LHCN-M2 (cell line): ENCODE results near the gene ZBTB26. TPM values are rescaled to one million over a fixed set of nuclear protein-coding genes. Genes with fewer than 3 reads are reported as not detected.

Source experiments
- DNase-seq: peaks from one replicate; pipeline ENCODE4 v3.0.0-alpha.2; 2012; ENCODE audit warnings: low read depth
- polyA plus RNA-seq: library from polyadenylated mRNA; unstranded; fragments of >200 nt; gene quantifications from one replicate; pipeline ENCODE4 v1.2.1, GENCODE V29; 2012; ENCODE audit warnings: missing spikeins
- total RNA-seq: library from RNA; depleted of rRNA; stranded (reverse); fragments of >200 nt; gene quantifications from 2 replicates; pipeline ENCODE4 v1.2.3, GENCODE V29; 2014; rRNA removed

ZBTB26 gene
- total RNA-seq, result 2.1 and 4.2 TPM in 2 replicates
- 1.2 TPM for polyA plus RNA-seq

GRCh38 chr9:122931226-122932121 is at the start of gene ZBTB26:
Gene ZBTB26 (minus strand): TSS chr9:122931512. CDS start chr9:122919934, 11,578 bp downstream.
- peak; percentile 96 for DNase-seq

- DNase-seq, result peak; percentile 22
Measured at GRCh38 chr9:122978601-122979000, 47.3 kb upstream of the ZBTB26 start.

- peak; percentile 13 for DNase-seq
Measured at GRCh38 chr9:122975196-122975595, 43.9 kb upstream of the ZBTB26 start.

GRCh38 chr9:122961139-122961538 is 29.8 kb upstream of the ZBTB26 start:
- DNase-seq, result no peak

- DNase-seq, result no peak
Measured at GRCh38 chr9:122955961-122956360, 24.6 kb upstream of the ZBTB26 start.

GRCh38 chr9:122954253-122954691 is 23.0 kb upstream of the ZBTB26 start:
- peak; percentile 32 for DNase-seq

- no peak for DNase-seq
Measured at GRCh38 chr9:122951056-122951455, 19.7 kb upstream of the ZBTB26 start.

- DNase-seq, result no peak
Measured at GRCh38 chr9:122950263-122950662, 19.0 kb upstream of the ZBTB26 start.

GRCh38 chr9:122949696-122950095 is 18.4 kb upstream of the ZBTB26 start:
- no peak for DNase-seq

GRCh38 chr9:122948313-122948712 is 17.0 kb upstream of the ZBTB26 start:
- DNase-seq, result no peak

GRCh38 chr9:122946461-122947005 is 15.2 kb upstream of the ZBTB26 start:
- DNase-seq, result no peak

GRCh38 chr9:122944960-122945888 is 13.9 kb upstream of the ZBTB26 start:
- DNase-seq, result no peak

- DNase-seq, result peak; percentile 33
Measured at GRCh38 chr9:122941582-122942234, 10.4 kb upstream of the ZBTB26 start.

GRCh38 chr9:122940749-122941581 is 9.7 kb upstream of the ZBTB26 start, which contains the start of gene RABGAP1:
Gene RABGAP1 (plus strand): TSS chr9:122941020. CDS start chr9:122957060, 16,040 bp downstream.
- DNase-seq, result peak; percentile 96

- DNase-seq, result no peak
Measured at GRCh38 chr9:122940454-122940748, 9.1 kb upstream of the ZBTB26 start.

- DNase-seq, result no peak
Measured at GRCh38 chr9:122939601-122940000, 8.3 kb upstream of the ZBTB26 start.

GRCh38 chr9:122936883-122937282 is 5.6 kb upstream of the ZBTB26 start:
- DNase-seq, result no peak

- no peak for DNase-seq
Measured at GRCh38 chr9:122936464-122936863, 5.2 kb upstream of the ZBTB26 start.

- no peak for DNase-seq
Measured at GRCh38 chr9:122930541-122931225, 629 bp downstream of the ZBTB26 start.
